Measurements from ENCODE around the gene PCOLCE2.

Gene PCOLCE2

DNA sequence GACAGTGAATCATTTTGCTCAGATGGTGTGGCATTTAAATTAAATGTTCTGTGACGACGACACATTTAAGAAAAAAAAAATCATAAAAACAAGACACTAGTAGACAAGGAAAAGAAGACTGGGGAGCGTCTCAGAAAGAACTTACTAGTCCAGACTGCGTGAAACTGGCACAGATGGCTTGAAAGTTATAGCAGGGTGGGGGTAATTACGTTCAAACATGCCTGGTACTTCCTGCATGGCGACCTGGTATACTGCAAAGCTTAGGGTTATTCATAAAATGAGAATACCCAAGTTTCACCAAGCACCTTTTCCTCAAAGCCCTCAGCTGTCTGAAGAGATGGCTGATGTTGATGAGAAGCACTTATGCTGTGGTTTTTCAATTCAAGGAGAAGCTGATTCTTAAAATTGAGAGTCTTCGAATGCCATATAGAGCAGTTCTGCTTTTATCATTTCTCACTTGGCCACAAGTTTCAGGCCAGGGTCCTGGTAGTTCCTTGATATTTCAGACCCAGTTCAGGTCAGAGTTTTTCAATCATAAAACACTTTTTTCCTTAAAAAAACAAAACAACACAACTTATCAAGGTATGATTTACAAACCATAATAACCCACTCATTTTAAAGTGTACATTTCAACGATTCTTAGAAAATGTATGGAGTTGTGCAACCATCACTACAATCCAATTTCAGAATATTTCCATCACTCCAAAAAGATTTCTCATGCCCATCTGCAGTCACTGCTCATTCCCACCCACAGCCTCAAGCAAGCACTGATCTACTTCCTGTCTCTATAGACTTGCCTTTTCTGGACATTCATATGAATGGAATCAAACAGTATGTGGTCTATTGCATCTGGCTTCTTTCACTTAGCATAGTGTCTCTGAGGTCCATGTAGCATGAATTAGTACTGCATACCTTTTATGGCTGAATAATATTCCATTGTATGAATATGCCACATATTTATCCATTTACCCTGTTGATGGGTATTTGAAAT lies 24.7 kb downstream of the PCOLCE2 start:
- no peak overlapping the region for H3K4me3 ChIP-seq (ENCODE audit: low read length)

DNA sequence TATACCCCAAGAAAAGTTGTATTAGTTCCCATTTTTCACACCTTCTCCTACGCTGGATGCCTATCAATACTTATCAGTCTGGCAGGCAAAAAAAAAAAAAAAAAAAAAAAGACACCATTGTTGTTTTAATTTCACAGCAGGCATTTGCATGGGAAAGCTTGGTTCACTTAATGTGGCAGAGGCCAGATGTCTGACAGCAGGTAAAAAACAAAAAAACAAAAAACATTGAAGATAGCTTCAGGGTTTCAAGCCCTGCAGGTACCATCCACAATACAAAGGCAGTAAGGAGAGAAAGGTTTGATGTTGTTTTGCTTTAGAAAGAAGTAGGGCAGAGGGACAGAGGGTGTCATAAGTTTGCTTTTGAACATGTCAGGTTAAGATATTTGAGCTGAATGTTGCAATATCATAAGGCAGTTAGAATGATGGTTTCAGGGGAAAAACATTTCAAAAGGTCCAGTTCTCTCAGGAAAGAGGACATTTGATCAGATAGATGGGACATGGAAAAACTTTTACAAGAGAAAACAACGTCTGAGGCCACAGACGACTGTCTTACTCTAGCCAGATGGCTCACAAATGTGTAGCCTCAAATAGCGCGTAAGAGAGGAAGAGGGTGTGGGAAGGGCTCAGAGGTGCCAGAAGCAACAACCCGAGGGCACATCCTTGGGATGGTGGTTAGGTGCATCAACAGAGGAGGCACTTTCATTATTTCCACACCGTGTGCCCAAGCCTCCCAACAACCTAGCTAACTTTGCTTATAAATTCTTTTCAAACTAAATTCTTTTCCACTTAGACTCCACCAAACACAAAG lies 25.7 kb downstream of the PCOLCE2 start:
- TF ChIP-seq ZNF274 (IDR thresholded peaks at IDR 0.05; ENCODE audit: low read depth, low read length): no peak
- no peak overlapping the region for H3K4me3 ChIP-seq (ENCODE audit: low read length)

More for the DNA sequence above, 24.7 kb downstream of the PCOLCE2 start:
- TF ChIP-seq ZNF274 (IDR thresholded peaks at IDR 0.05; ENCODE audit: low read depth, low read length): no peak

DNA sequence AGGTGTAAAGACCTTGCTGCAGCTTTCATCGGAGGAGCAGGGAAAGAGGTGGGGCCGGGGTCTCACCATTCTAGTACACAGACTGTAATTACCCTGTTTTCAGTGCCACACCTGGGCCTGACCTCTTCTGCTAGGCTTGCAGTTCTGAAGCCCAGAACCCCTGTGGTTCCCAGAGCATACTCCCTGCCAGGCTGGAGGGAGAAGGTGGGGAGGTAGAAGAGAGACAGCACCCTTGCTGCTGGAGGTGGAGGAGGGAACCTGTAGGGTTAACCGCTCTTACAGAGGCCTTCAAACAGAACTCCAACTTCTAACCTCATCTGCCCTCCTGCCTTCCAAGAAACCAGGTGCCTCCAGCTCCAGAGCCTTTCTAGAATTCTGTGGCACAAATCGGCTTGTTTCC lies 27.0 kb downstream of the PCOLCE2 start:
- TF ChIP-seq ZNF274 (IDR thresholded peaks at IDR 0.05; ENCODE audit: low read depth, low read length): no peak

DNA sequence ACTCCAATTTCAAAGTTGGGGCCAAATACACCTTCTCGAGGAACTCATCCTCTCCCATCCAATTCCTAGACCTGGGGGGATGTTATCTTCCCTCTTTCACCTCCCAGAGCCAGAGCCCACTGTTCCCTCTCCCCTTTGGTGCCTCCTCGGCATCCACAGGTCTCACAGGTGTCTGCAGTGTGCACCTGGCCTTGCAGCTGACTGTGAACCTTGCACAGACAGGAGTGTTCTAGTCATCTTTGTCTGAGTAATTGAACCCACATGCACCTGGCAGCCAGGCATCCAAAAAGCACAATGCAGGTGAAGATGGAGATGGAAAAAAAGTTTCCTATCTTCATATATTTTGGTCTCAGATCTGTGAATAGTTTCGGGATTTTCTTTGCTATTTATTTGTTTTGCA lies 30.8 kb downstream of the PCOLCE2 start:
- no peak for TF ChIP-seq ZNF274 (IDR thresholded peaks at IDR 0.05; ENCODE audit: low read depth, low read length)
- H3K4me3 ChIP-seq (ENCODE audit: low read length): no peak overlapping the region

More for the DNA sequence above, 27.0 kb downstream of the PCOLCE2 start:
- no peak overlapping the region for H3K4me3 ChIP-seq (ENCODE audit: low read length)

DNA sequence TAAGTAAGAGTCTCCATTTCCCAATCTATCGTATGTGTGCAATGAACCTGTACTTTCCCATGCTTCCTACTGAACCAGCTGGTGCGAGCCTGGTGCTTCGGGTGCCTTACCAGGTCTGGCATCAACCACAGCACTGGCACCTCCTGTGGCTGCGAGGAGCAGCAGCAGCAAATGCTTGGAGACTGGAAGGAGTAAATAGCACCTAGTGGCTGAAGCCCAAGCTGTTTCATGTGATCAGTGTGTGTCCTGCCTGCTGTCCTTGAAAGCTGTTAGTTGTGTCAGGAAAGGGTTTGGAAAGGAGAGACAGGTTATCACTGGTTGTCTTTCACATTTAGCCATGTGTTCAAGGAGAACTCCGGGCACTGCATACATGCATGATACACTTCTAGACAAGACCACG lies 31.8 kb downstream of the PCOLCE2 start:
- no peak for TF ChIP-seq ZNF274 (IDR thresholded peaks at IDR 0.05; ENCODE audit: low read depth, low read length)
- H3K4me3 ChIP-seq (ENCODE audit: low read length): no peak overlapping the region

DNA sequence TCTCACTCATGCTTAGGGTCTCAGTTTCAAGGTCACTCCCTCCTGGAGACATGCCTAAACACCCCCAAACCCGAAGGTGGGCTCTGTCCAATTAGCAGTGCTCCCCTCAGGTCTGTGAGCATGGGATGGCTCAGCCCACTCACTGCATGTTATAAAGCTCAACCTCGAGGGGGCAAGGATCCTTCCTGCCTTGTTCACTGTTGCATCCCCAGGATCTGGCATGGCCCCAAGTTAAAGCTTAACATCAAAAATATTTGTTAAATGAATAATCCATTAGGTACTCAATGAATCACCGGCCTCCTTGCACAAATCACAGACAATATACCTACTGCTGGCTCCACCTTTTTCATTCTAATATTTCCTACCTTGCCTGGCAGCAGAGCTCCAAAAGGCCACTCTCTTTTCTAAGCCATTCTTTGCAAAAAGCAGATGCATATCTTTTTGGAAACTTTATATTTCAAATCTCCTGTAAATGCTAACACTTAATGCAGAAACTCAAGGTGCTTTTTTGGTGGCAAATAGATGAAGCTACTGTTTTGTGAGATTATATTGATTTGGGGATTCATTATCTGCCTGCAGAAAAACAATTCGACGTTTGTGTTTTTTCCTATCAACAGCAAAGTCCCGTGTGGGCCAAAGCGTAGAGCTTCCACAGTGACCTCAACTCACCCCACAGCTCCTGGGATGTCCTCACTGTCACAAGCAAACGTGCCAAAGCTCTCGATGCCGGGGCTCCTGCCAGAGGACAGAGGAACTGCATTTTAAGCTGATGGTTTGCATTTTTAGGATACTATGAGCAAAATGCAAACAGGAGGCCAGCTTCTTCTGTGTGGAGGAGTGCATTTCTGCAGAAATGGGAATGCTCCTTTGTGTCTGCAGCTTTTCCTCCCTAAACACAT lies 35.4 kb downstream of the PCOLCE2 start:
- no peak overlapping the region for H3K4me3 ChIP-seq (ENCODE audit: low read length)

DNA sequence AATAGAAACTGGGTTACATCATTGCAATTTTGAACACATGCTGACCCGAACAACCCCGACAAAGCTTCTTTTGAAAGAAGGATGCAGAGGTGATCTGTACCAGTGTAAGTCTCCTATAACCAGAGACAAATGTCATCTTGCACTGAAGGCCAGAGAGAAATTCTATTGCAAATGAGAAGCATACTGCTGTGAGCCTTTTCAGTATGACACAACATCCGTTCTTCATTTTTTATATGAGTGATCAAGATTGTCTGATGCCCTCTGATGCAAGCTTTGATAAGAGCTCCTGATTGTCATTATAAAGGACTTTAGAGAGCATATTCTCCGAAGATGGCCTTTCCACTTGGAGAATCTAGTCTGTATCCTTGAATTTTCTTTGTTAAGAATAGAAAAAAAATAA lies 36.9 kb downstream of the PCOLCE2 start:
- no peak for TF ChIP-seq ZNF274 (IDR thresholded peaks at IDR 0.05; ENCODE audit: low read depth, low read length)
- no peak overlapping the region for H3K4me3 ChIP-seq (ENCODE audit: low read length)

More for the DNA sequence above, 35.4 kb downstream of the PCOLCE2 start:
- TF ChIP-seq ZNF274 (IDR thresholded peaks at IDR 0.05; ENCODE audit: low read depth, low read length): no peak

DNA sequence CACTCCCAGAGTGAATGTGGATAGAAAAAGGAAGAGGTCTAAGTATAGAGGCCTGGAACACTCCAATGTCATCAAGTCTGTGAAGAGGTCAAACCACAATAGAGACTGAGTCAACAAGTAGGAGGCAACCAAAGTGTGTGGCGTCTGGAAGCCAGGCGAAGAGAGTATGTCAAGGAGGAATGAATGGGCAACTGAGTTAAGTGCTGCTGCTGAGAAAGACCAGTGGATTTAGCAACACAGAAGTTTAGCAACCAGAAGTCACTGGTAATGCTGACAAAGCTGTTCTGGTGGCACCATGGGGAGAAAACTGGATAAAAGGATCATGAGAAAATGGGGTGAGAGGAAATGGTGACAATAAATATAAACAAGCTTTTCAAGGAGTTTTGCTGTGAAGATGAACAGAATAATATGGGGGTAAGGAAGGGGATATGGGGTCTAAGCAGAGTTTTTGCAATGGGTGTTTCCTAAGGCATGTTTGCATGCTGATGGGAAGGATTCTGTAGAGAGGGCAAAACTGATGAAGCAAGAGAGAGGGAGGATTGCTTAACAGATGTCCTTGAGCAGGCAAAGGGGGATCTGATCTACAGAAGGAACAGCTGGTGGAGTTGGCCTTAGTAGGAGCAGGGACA lies 38.4 kb downstream of the PCOLCE2 start:
- no peak overlapping the region for H3K4me3 ChIP-seq (ENCODE audit: low read length)
- no peak for TF ChIP-seq ZNF274 (IDR thresholded peaks at IDR 0.05; ENCODE audit: low read depth, low read length)

DNA sequence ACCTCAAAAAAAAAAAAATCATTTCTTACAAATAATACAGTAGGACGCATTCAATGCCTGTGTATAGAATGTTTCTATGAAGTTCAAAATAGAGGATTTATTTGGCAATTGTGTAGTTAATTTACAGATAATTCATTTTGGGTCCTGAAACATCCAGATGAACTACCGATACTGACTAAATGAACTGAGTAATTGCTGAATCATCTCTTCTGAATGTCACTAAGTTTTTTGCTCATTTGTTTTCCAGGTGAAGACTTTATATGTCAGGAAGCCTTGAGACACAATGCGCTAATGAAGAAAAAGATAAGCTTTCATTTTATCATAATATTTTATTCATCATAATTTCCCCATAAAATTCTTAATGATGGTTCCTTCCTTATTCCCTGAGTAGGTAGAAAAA lies 39.7 kb downstream of the PCOLCE2 start:
- no peak for TF ChIP-seq ZNF274 (IDR thresholded peaks at IDR 0.05; ENCODE audit: low read depth, low read length)
- no peak overlapping the region for H3K4me3 ChIP-seq (ENCODE audit: low read length)

DNA sequence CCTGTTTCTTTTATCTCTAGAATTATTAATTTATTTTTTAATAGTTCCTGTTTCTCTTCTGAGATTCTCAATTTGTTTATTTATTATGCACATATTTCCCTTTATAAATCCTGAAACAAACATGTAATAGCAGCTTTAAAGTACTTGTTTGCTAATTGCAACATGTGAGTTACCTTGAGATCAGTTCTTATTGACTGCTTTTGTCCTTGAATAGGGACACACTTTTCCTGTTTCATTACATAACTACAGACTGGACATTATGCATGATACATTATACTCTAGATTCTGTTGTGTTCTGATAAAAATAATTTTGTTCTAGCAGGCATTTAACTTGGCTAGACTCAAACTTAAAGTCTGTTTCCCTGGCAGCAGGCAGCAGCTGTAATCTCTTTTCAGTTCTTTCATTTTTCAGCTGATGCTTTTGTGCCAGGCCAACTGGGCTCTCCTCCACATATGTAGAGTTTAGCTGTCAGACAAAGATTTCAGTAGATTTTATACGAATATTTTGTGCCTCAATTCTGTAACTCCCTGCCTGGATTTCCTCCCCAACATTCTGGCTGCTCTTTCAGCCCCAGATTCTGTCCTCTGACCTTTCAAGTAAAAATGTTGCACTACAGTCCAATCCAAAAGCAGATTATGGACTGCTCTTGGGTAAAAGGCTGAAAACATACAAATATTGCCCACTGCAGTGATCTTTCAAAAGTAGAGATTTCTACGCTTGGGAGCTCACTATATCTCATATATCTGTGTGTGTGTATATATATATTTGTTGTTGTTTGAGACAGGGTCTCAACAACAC lies 41.9 kb downstream of the PCOLCE2 start:
- no peak for TF ChIP-seq ZNF274 (IDR thresholded peaks at IDR 0.05; ENCODE audit: low read depth, low read length)
- no peak overlapping the region for H3K4me3 ChIP-seq (ENCODE audit: low read length)

DNA sequence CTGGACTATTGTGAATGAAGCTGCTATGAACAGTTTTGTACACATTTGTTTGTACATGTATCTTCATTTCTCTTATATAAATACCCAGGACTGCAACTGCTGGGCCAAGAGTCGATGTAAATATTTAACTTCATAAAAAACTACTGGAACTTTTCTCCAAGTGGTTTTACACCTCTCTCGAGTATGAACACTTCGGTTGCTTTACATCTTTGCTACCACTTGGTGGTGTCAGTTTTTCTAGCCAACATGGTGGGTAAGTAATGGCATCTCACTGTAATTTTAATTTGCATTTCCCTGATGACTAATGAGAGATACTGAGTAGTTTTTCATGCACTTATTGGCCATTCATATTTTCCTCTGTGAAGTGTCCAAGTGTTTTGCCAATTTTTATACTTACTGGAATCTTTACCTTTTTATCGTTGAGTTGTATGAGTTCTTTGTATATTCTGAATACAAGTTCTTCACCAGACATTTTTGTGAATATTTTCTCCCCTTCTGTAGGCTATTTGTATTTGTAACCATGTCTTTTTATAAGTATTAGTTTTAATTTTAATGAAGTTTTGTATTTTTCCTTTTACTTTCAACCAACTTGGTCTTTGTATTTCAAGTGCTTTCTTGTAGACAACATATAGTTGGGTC lies 44.4 kb downstream of the PCOLCE2 start:
- no peak overlapping the region for H3K4me3 ChIP-seq (ENCODE audit: low read length)
- TF ChIP-seq ZNF274 (IDR thresholded peaks at IDR 0.05; ENCODE audit: low read depth, low read length): no peak

DNA sequence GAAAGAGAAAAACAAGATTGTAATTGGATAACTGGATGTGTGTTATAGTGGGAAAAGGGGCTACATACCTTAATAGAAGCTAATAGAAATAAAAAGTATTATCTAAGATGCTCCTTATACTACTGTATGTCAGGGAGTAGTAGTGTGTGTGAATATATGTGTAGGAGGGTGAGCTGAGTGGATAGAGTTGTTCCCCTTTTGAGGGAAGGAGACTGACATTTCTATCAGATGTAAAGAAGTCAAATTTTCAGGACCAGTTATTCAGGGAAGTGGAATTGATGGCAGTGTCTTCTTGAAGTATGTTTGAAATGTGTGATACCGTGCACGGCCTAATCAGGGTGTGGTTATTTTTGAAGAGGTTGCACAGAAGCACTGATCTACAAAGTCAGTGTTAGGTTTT lies 49.1 kb downstream of the PCOLCE2 start:
- TF ChIP-seq ZNF274 (IDR thresholded peaks at IDR 0.05; ENCODE audit: low read depth, low read length): no peak
- H3K4me3 ChIP-seq (ENCODE audit: low read length): no peak overlapping the region
